ENCODE measurements around the gene ADCY9.
"Not testable (repeated sequence)": the region's sequence is repeated elsewhere in the genome, so short reads cannot be mapped to it uniquely, and the experiment has no call there.

Gene ADCY9

GRCh38 chr16:4062212-4062802, 53.9 kb downstream of the ADCY9 start:
- no peak for DNase-seq

- no peak for DNase-seq
Measured at GRCh38 chr16:4060823-4061222, 55.4 kb downstream of the ADCY9 start.

GRCh38 chr16:4060009-4060408, 56.2 kb downstream of the ADCY9 start:
- DNase-seq, result no peak

- DNase-seq, result no peak
Measured at GRCh38 chr16:4058386-4058785, 57.9 kb downstream of the ADCY9 start.

- DNase-seq, result no peak
Measured at GRCh38 chr16:4057439-4057877, 58.8 kb downstream of the ADCY9 start.

- DNase-seq, result no peak
Measured at GRCh38 chr16:4056161-4057105, 59.8 kb downstream of the ADCY9 start.

- DNase-seq, result no peak
Measured at GRCh38 chr16:4055748-4056147, 60.5 kb downstream of the ADCY9 start.

- peak; percentile 64 for DNase-seq
Measured at GRCh38 chr16:4053301-4053845, 62.9 kb downstream of the ADCY9 start.

- no peak for DNase-seq
Measured at GRCh38 chr16:4052801-4053293, 63.4 kb downstream of the ADCY9 start.

- no peak for DNase-seq
Measured at GRCh38 chr16:4052096-4052495, 64.1 kb downstream of the ADCY9 start.

- DNase-seq, result no peak
Measured at GRCh38 chr16:4051591-4051990, 64.7 kb downstream of the ADCY9 start.

GRCh38 chr16:4049031-4049430, 67.2 kb downstream of the ADCY9 start:
- DNase-seq, result no peak

GRCh38 chr16:4048481-4048880, 67.8 kb downstream of the ADCY9 start:
- no peak for DNase-seq

- no peak for DNase-seq
Measured at GRCh38 chr16:4046221-4046620, 70.0 kb downstream of the ADCY9 start.

GRCh38 chr16:4045561-4045960, 70.7 kb downstream of the ADCY9 start:
- DNase-seq, result not testable (repeated sequence)

- DNase-seq, result no peak
Measured at GRCh38 chr16:4042581-4042980, 73.7 kb downstream of the ADCY9 start.

- DNase-seq, result no peak
Measured at GRCh38 chr16:4038448-4038847, 77.8 kb downstream of the ADCY9 start.

- DNase-seq, result not testable (repeated sequence)
Measured at GRCh38 chr16:4036952-4037351, 79.3 kb downstream of the ADCY9 start.

GRCh38 chr16:4034963-4035362, 81.3 kb downstream of the ADCY9 start:
- peak; percentile 44 for DNase-seq

GRCh38 chr16:4033951-4034350, 82.3 kb downstream of the ADCY9 start:
- DNase-seq, result no peak

GRCh38 chr16:4032768-4033167, 83.5 kb downstream of the ADCY9 start:
- DNase-seq, result peak; percentile 64

GRCh38 chr16:4028144-4028543, 88.1 kb downstream of the ADCY9 start:
- no peak for DNase-seq

- no peak for DNase-seq
Measured at GRCh38 chr16:4026854-4027253, 89.4 kb downstream of the ADCY9 start.

GRCh38 chr16:4025428-4025827, 90.8 kb downstream of the ADCY9 start:
- DNase-seq, result no peak

Measured in NCI-H146 (cell line).